Mucosa of descending colon (tissue), 3 donors: Measurements from ENCODE around the gene RNF166. TPM values are rescaled to one million over a fixed set of nuclear protein-coding genes. Genes with fewer than 3 reads are reported as not detected.

Experiments used
- ATAC-seq: fragments of 200-7000 bp; cut with Tn5 transposase; one replicate; pipeline ENCODE4 v1.9.1; 2020; ENCODE audit warnings: mild to moderate bottlenecking, moderate library complexity
- DNase-seq, 3 donors: peaks; one replicate each; pipeline ENCODE4 v3.0.0-alpha.2; 2020
- H3K36me3 ChIP-seq: fragments of 200-600 bp; one replicate; pipeline ENCODE4 v1.8.0; 2021; ENCODE audit warnings: low read depth, mild to moderate bottlenecking
- H3K4me1 ChIP-seq: fragments of 200-600 bp; one replicate; pipeline ENCODE4 v1.8.0; 2021; ENCODE audit warnings: low read depth, mild to moderate bottlenecking
- H3K4me3 ChIP-seq: fragments of 200-600 bp; one replicate; pipeline ENCODE4 v1.8.0; 2021; ENCODE audit warnings: mild to moderate bottlenecking
- H3K9me3 ChIP-seq: fragments of 200-600 bp; one replicate; pipeline ENCODE4 v1.8.0; 2021; ENCODE audit warnings: mild to moderate bottlenecking
- CTCF ChIP-seq: fragments of 200-600 bp; IDR thresholded peaks from one replicate; pipeline ENCODE4 v1.8.0; 2022; ENCODE audit warnings: antibody characterized with exemption, mild to moderate bottlenecking
- intact Hi-C, 2 donors: fragments of 100-400 bp; cut with DNase I in 1 of 2; cut with micrococcal nuclease in 1 of 2; formaldehyde crosslinking; loops; one replicate each; pipeline versions ENCODE4 v1.11.0 to v1.11.1; 2022; cut with DNase I, micrococcal nuclease
- total RNA-seq, 3 donors: library from RNA; stranded (reverse); fragmentation: NEBNext Ultra II Directional in 2 of 3; extraction: Animal tissue kit (Norgen Biotek cat#: 25700) in 2 of 3; gene quantifications; one replicate each; pipeline versions ENCODE4 v1.2.1 to v1.2.4, GENCODE V29; 2021 to 2023
- donor health status: DM: no; HTN: no; CAD: no; lungs with moderate emphysema.
- donor health status: DM: no; HTN: no; CAD: no.
- donor health status: DM: no; HTN: yes; CAD: no.

The RNF166 gene
- total RNA-seq, 3 donors from 2014 or later: 9.5 to 22.8 (median 15.1) TPM

- DNase-seq (no peak), ATAC-seq (no peak)
- no peaks in the 10 kb centered on the region for H3K9me3 ChIP-seq
- intact Hi-C loops: no loop called here
- no peak for TF ChIP-seq CTCF
- H3K4me1 ChIP-seq: no peaks in the 10 kb centered on the region
- no peak overlapping the region for H3K4me3 ChIP-seq
- H3K36me3 ChIP-seq: peaks cover 13% of the 10 kb centered on the region
Observed at GRCh38 chr16:88721815-88722755, 15.9 kb upstream of the RNF166 start.

GRCh38 chr16:88721236-88721635 lies 15.0 kb upstream of the RNF166 start:
- intact Hi-C loops: no loop called here
- no peak for ATAC-seq
- H3K4me3 ChIP-seq: no peak overlapping the region
- no peak for DNase-seq
- no peaks in the 10 kb centered on the region for H3K4me1 ChIP-seq
- TF ChIP-seq CTCF: no peak
- no peaks in the 10 kb centered on the region for H3K9me3 ChIP-seq
- H3K36me3 ChIP-seq: peaks cover 13% of the 10 kb centered on the region

GRCh38 chr16:88720396-88720970 lies 14.3 kb upstream of the RNF166 start:
- Histone ChIP-seq H3K36me3 (peaks cover 8% of the 10 kb centered on the region), H3K4me1 (no peaks in the 10 kb centered on the region), H3K4me3 (no peak overlapping the region), H3K9me3 (no peaks in the 10 kb centered on the region)
- DNase-seq (no peak), ATAC-seq (no peak)
- no peak for TF ChIP-seq CTCF
- intact Hi-C loops: no loop called here

GRCh38 chr16:88719933-88720296 lies 13.7 kb upstream of the RNF166 start:
- peaks cover 2% of the 10 kb centered on the region for H3K36me3 ChIP-seq
- no peaks in the 10 kb centered on the region for H3K9me3 ChIP-seq
- H3K4me3 ChIP-seq: no peak overlapping the region
- DNase-seq: no peak
- H3K4me1 ChIP-seq: no peaks in the 10 kb centered on the region
- no peak for TF ChIP-seq CTCF
- no peak for ATAC-seq
- intact Hi-C loops: no loop called here

- no peak for ATAC-seq
- no peak for TF ChIP-seq CTCF
- Histone ChIP-seq H3K4me1 (no peaks in the 10 kb centered on the region), H3K9me3 (no peaks in the 10 kb centered on the region), H3K4me3 (no peak overlapping the region), H3K36me3 (no peaks in the 10 kb centered on the region)
- no peak for DNase-seq
- intact Hi-C loops: no loop called here
Observed at GRCh38 chr16:88719267-88719932, 13.2 kb upstream of the RNF166 start.
